ENCODE data around the gene HKDC1.
"Not testable (repeated sequence)": the region's sequence is repeated elsewhere in the genome, so short reads cannot be mapped to it uniquely, and the experiment has no call there.

HKDC1 gene

GRCh38 chr10:69272624-69273023 is 52.5 kb downstream of the HKDC1 start:
- Histone ChIP-seq H3K9me3 (no peaks in the 10 kb centered on the region), H3K4me3 (ENCODE audit: low read depth, low read length) (no peak overlapping the region), H3K4me1 (no peaks in the 10 kb centered on the region), H3K36me3 (no peaks in the 10 kb centered on the region), H3K27me3 (no peaks in the 10 kb centered on the region)
- TF ChIP-seq CTCF (IDR thresholded peaks at IDR 0.05; ENCODE audit: low read depth, low read length), result no peak
- no peak for DNase-seq

GRCh38 chr10:69275444-69275843 is 55.3 kb downstream of the HKDC1 start:
- H3K4me1 ChIP-seq, result no peaks in the 10 kb centered on the region
- no peaks in the 10 kb centered on the region for H3K27me3 ChIP-seq
- TF ChIP-seq CTCF (IDR thresholded peaks at IDR 0.05; ENCODE audit: low read depth, low read length), result no peak
- no peak for DNase-seq
- H3K9me3 ChIP-seq, result no peaks in the 10 kb centered on the region
- H3K36me3 ChIP-seq, result no peaks in the 10 kb centered on the region
- H3K4me3 ChIP-seq (ENCODE audit: low read depth, low read length), result no peak overlapping the region

GRCh38 chr10:69276503-69276902 is 56.4 kb downstream of the HKDC1 start:
- H3K27me3 ChIP-seq, result no peaks in the 10 kb centered on the region
- H3K4me3 ChIP-seq (ENCODE audit: low read depth, low read length), result no peak overlapping the region
- no peaks in the 10 kb centered on the region for H3K9me3 ChIP-seq
- no peak for DNase-seq
- H3K4me1 ChIP-seq, result no peaks in the 10 kb centered on the region
- no peaks in the 10 kb centered on the region for H3K36me3 ChIP-seq
- TF ChIP-seq CTCF (IDR thresholded peaks at IDR 0.05; ENCODE audit: low read depth, low read length), result no peak

DNA sequence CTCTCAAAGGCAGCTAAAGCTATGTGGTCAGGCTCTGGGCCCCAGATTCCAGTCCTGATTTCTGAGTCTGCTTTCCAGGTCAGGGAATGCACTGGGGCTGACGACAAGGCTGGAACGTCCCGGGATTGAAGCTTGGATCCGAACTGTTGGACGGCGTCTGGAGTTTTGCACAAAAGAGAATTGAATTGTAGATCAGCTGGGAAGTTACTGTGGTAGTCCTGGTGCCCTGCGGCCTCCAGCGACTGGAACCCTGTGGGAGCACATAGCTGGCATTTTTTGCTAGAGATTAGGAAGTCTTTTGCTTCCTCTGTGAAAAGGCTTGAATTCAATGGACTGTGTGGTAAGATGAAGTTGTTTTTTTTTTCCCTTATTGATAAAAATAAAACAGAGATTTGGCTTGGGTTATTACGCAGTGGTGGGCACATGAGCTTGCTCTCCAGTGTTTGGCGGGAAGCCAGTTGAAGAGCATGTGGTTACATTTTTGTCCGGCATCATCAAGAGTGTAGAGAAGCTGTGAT is 58.4 kb downstream of the HKDC1 start, which contains the start of gene HK1:
HK1 (plus strand) TSS at position 51 of the 518 bp plus-strand sequence.
- H3K36me3 ChIP-seq, result no peaks in the 10 kb centered on the region
- H3K27me3 ChIP-seq, result no peaks in the 10 kb centered on the region
- no peaks in the 10 kb centered on the region for H3K9me3 ChIP-seq
- TF ChIP-seq CTCF (IDR thresholded peaks at IDR 0.05; ENCODE audit: low read depth, low read length), result no peak
- no peak within 1 kb of the TSS for H3K4me3 ChIP-seq (ENCODE audit: low read depth, low read length)
- no peaks in the 10 kb centered on the region for H3K4me1 ChIP-seq
- DNase-seq, result no peak

GRCh38 chr10:69279110-69279509 is 59.0 kb downstream of the HKDC1 start:
- TF ChIP-seq CTCF (IDR thresholded peaks at IDR 0.05; ENCODE audit: low read depth, low read length), result no peak
- Histone ChIP-seq H3K9me3 (no peaks in the 10 kb centered on the region), H3K4me3 (ENCODE audit: low read depth, low read length) (no peak overlapping the region), H3K27me3 (no peaks in the 10 kb centered on the region), H3K4me1 (no peaks in the 10 kb centered on the region), H3K36me3 (no peaks in the 10 kb centered on the region)
- no peak for DNase-seq

GRCh38 chr10:69281507-69282413 is 61.6 kb downstream of the HKDC1 start:
- no peaks in the 10 kb centered on the region for H3K9me3 ChIP-seq
- H3K4me1 ChIP-seq, result no peaks in the 10 kb centered on the region
- no peak for DNase-seq
- H3K4me3 ChIP-seq (ENCODE audit: low read depth, low read length), result no peak overlapping the region
- H3K36me3 ChIP-seq, result no peaks in the 10 kb centered on the region
- TF ChIP-seq CTCF (IDR thresholded peaks at IDR 0.05; ENCODE audit: low read depth, low read length), result no peak
- no peaks in the 10 kb centered on the region for H3K27me3 ChIP-seq

DNA sequence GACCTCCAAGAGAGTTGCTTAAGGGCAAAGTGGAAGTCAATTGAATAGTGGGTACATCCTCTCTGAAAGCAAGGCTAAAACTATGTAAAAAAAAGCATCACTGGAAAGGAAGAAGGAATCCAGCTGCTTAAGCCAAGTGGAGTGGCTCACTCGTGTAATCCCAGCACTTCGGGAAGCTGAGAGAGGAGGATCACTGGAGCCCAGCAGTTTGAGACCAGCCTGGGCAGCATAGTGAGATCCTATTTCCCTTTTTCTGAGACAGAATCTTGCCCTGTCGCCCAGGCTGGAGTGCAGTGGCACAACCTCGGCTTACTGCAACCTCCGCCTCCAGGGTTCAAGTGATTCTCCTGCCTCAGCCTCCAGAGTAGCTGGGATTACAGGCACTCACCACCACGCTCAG is 64.3 kb downstream of the HKDC1 start:
- H3K27me3 ChIP-seq; H3K4me1 ChIP-seq; H3K9me3 ChIP-seq; DNase-seq; H3K4me3 ChIP-seq (ENCODE audit: low read depth, low read length); H3K36me3 ChIP-seq: not testable (repeated sequence)
